NCI-H128 (cell line): ENCODE measurements around the gene TRIM8.
A peak's percentile ranks its signal among the peaks of the same experiment; 100 is the strongest.

ENCODE experiments used
- DNase-seq: peaks from one replicate; lab custom pipeline; 2025; ENCODE audit not compliant: unreplicated experiment; lab: John Stamatoyannopoulos, UW

The TRIM8 gene

GRCh38 chr10:102644066-102644645, at the start of gene TRIM8:
Gene TRIM8 (plus strand): TSS chr10:102644479. CDS start chr10:102644618, 139 bp downstream.
- DNase-seq, result peak; percentile 1

- no peak for DNase-seq
Observed at GRCh38 chr10:102595293-102595692, 49.0 kb upstream of the TRIM8 start.

- no peak for DNase-seq
Observed at GRCh38 chr10:102595897-102596296, 48.4 kb upstream of the TRIM8 start.

- DNase-seq, result no peak
Observed at GRCh38 chr10:102596506-102596971, 47.7 kb upstream of the TRIM8 start.

GRCh38 chr10:102597131-102597991, 46.9 kb upstream of the TRIM8 start:
- DNase-seq, result no peak

- no peak for DNase-seq
Observed at GRCh38 chr10:102598243-102598642, 46.0 kb upstream of the TRIM8 start.

- DNase-seq, result no peak
Observed at GRCh38 chr10:102599565-102600327, 44.5 kb upstream of the TRIM8 start.

GRCh38 chr10:102600816-102601215, 43.5 kb upstream of the TRIM8 start:
- no peak for DNase-seq

GRCh38 chr10:102601639-102602038, 42.6 kb upstream of the TRIM8 start:
- no peak for DNase-seq

- DNase-seq, result no peak
Observed at GRCh38 chr10:102602272-102603045, 41.8 kb upstream of the TRIM8 start.

GRCh38 chr10:102603946-102604345, 40.3 kb upstream of the TRIM8 start:
- DNase-seq, result no peak

GRCh38 chr10:102604439-102604841, 39.8 kb upstream of the TRIM8 start:
- no peak for DNase-seq

GRCh38 chr10:102605712-102606111, 38.6 kb upstream of the TRIM8 start:
- no peak for DNase-seq

- no peak for DNase-seq
Observed at GRCh38 chr10:102608487-102608886, 35.8 kb upstream of the TRIM8 start.

GRCh38 chr10:102610441-102610887, 33.8 kb upstream of the TRIM8 start:
- DNase-seq, result no peak

- no peak for DNase-seq
Observed at GRCh38 chr10:102611514-102612087, 32.7 kb upstream of the TRIM8 start.

GRCh38 chr10:102612964-102613275, 31.4 kb upstream of the TRIM8 start:
- DNase-seq, result no peak

GRCh38 chr10:102613286-102613685, 31.0 kb upstream of the TRIM8 start:
- no peak for DNase-seq

- DNase-seq, result no peak
Observed at GRCh38 chr10:102613785-102614184, 30.5 kb upstream of the TRIM8 start.

GRCh38 chr10:102614888-102615287, 29.4 kb upstream of the TRIM8 start:
- no peak for DNase-seq

GRCh38 chr10:102615361-102615760, 28.9 kb upstream of the TRIM8 start:
- DNase-seq, result no peak
